Tibial nerve (tissue), 3 donors: Measurements from ENCODE around the gene PRIM2.
"Not testable (repeated sequence)": the region's sequence is repeated elsewhere in the genome, so short reads cannot be mapped to it uniquely, and the experiment has no call there.

Experiments used
- POLR2A ChIP-seq, 2 donors: fragments of 450-650 bp; IDR thresholded peaks; one replicate each; pipeline ENCODE4 v1.6.1; 2017; ENCODE audit warnings: antibody characterized with exemption in 2 of 2, mild to moderate bottlenecking in 2 of 2, moderate library complexity in 2 of 2
- TF ChIP-seq, protein P1 (sequence below), 5 experiments: fragments of 200-600 bp in 3 of 5; fragments of 450-650 bp in 2 of 5; sonication (generic) in 3 of 5; IDR thresholded peaks; one replicate each; pipeline ENCODE4 v1.5.1; 2016 to 2019; ENCODE audit warnings: antibody characterized with exemption in 5 of 5, mild to moderate bottlenecking in 3 of 5, moderate library complexity in 2 of 5

DNA sequence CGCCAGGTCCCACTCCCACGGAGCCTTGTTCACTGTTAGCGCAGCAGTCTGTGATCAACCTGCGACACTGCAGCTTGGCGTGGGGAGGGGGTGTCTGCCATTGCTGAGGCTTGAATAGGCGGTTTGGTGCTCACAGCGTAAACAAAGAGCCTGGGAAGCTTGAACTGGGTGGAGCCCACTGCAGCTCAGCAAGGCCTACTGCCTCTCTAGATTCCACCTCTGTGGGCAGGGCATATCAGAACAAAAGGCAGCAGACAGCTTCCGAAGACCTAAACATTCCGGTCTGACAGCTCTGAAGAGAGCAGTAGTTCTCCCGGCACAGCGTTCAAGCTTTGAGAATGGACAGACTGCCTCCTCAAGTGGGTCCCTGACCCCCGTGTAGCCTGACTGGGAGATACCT is 29.3 kb upstream of the PRIM2 start:
- TF ChIP-seq, protein P1, sequence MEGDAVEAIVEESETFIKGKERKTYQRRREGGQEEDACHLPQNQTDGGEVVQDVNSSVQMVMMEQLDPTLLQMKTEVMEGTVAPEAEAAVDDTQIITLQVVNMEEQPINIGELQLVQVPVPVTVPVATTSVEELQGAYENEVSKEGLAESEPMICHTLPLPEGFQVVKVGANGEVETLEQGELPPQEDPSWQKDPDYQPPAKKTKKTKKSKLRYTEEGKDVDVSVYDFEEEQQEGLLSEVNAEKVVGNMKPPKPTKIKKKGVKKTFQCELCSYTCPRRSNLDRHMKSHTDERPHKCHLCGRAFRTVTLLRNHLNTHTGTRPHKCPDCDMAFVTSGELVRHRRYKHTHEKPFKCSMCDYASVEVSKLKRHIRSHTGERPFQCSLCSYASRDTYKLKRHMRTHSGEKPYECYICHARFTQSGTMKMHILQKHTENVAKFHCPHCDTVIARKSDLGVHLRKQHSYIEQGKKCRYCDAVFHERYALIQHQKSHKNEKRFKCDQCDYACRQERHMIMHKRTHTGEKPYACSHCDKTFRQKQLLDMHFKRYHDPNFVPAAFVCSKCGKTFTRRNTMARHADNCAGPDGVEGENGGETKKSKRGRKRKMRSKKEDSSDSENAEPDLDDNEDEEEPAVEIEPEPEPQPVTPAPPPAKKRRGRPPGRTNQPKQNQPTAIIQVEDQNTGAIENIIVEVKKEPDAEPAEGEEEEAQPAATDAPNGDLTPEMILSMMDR (IDR thresholded peaks at IDR 0.05) = not testable (repeated sequence)
- TF ChIP-seq POLR2A (IDR thresholded peaks at IDR 0.05) = not testable (repeated sequence)
